ENCODE measurements around the gene RORC.
"Not testable (repeated sequence)": the region's sequence is repeated elsewhere in the genome, so short reads cannot be mapped to it uniquely, and the experiment has no call there.

RORC gene

DNA sequence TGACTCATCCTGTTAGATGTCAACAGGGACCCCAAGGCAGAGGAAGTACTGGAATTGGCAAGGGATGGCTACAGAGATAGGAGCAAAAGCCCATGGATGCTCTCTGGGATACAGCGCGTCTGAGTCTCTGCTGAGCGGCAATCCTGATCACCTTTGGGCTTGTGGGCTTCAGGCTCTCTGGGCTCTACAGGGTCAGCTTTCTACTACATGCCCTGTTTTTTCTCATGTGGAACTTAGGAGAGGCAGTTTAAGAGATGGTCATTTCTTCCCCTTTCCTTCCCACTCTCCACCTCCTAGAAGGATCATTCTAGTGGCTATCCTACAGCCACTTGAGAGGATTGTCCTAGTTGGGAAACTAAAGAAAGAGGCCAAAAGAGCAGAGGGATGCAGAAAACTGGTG is 27.7 kb downstream of the RORC start:
- no peak for FAIRE-seq

GRCh38 chr1:151803164-151803563 is 28.4 kb downstream of the RORC start:
- FAIRE-seq: no peak

GRCh38 chr1:151802372-151802771 is 29.2 kb downstream of the RORC start:
- no peak for FAIRE-seq

DNA sequence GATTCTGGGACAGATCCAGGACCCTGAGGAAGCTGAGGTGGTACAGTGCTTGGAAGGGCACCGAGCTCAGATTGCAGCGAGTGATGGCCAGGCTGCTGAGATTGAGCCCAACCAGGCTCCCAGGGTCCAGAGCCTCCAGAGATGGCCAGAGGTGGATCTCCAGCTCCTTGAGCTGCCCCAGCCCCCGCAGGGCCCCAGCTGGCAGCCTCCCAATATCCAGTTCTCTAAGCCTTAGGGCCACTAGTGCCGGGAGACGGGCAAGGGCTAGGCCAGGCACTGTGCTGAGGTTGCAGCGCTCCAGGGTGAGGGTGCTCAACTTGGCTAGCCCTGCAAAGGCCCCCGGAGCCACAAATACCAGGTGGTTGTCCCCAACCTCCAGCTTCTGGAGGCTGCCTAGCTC is 29.8 kb downstream of the RORC start:
- FAIRE-seq: no peak

DNA sequence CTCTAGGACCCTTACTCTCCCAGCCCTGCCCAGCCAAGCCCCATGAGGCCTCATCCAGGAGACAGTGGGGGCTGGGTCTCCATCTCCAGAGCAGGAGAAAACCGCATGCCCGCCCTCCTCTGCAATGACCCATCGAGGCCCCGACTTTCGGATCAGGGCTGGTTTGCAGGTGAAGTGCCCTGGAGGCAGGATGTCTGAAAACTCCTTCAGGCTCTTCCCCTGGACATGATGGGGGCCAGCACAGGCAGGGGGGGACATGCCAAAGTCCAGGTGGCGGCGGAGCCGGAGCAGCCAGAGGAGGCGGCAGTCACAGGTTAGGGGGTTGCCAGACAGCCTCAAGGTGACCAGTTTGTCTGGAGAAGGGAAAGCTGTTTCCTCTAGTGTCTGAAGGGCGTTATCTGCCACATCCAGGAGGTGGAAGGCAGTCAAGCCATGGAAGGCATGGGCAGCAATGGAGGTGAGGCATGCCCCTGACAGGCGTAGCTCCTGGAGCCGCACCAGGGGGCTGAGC is 30.2 kb downstream of the RORC start:
- no peak for FAIRE-seq

- no peak for FAIRE-seq
Observed at GRCh38 chr1:151800830-151801229, 30.8 kb downstream of the RORC start.

GRCh38 chr1:151799179-151800022 is 32.2 kb downstream of the RORC start:
- no peak for FAIRE-seq

DNA sequence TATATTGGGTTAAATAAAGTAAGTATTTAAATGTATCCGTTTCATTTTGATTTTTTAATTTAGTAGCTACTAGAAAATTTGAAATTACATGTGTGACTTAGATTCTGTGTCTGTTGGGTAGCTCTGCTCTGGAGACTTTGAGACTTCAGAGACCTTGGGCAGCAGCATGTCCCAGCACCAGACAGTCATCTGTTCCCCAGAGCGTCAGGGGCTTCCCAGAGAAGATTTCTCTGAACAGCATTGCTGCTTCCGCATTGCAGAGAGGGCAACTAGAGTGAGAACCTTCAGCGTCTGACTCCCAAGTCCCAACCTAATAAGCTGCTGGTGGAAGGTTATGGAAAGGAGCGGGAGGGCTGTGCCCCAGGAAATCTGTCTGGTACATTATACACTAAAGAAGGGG is 33.0 kb downstream of the RORC start:
- no peak for FAIRE-seq

DNA sequence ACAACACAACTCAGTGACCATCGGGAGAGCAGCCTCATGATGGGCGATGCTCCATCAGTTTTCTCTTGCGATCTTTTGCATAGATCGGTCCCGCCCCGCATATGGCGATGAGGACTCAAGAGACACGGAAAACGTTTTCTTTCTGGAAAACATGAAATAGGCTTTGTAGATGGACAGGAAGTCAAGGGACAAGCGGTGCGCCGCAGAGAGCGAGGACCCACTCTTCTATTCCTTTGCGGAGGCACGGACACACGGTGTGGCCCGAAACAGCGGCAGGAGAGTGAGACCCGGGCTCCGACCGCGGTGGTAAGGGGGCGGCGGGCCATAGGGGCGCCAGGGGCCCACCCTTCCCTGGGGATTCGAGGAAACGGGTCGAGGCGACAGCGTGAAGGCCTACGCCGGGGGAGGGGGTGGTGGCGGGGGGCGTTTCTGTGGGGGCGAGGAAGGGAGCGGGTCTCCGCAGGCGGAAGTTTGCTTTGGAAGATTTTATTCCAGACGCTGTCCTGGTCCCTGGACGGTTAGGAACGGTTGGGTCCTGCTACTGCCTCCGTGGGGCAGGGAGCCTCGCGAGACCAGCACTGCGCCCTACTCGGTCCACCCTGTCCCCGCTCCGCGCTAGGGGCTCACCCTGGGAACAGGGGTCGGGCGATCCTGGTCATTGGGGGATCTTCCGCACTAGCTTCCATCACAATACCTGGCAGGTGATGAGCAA is 40.5 kb downstream of the RORC start:
- no peak for FAIRE-seq

DNA sequence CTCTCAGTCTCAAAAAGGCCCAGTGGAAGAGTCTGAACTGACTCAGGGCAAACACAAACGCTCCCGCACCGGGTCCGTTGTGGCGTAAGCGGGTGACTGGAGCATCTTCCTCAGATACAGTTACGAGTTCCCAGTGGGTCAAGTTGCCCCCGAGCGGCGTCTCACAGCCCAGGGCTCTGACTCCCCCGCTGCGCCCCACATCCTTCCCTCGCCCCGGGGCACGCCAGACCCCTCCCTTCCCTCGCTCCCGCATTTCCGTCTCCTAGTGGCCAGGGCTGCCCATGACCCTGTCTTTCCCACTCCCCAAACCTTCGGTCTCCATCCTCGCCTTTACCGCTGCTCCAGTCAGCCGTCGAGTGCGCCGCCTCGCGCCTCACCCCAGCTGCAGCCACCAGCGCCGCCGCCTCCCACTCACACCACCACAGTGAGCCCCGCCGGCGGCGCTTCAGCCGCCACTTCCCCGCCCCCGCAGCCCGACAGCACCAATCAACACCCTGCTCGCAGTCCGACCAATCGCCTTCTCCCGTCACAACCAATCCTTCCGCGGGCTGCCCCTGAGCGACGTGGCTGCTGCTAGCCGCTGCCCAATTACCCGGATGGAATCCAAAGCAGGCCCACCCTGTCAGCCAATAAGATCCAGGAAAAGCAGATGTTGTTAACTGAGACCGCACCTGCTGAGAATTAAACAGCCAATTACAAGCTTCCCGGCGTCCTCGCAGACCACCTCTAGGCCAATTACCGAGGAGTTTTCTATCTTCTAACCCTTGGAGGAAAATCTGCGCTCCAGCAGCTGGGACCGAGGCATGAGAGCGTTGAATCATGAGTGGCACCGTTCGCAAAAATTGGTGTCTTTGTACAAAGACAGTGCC is 41.3 kb downstream of the RORC start, which contains the start of gene TDRKH:
TSS of gene TDRKH (minus strand) at position 430 of the 869 bp plus-strand sequence. CDS start 7,478 bp downstream, outside the sequence.
- FAIRE-seq: peak; percentile 96

GRCh38 chr1:151787689-151788088 is 43.9 kb downstream of the RORC start:
- no peak for FAIRE-seq

GRCh38 chr1:151783796-151784195 is 47.8 kb downstream of the RORC start:
- no peak for FAIRE-seq

DNA sequence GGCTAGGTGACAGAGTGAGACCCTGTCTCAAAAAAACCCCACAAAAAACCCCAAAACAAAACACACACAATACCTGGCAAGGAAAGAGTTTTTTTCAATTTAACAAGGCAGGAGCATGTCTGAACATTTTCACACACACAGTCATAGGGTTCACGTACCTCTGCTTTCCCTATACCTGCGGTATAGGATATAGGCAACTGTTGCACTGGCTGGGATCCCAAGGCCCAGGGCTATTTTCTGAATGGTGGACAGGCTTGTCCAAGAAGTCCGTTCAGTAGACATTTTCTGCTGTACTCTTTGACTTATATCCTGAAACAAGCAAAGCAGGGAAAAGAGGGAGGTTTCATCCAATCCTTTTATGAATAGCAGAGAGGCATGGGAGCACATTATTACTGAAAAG is 48.9 kb downstream of the RORC start:
- FAIRE-seq: no peak

DNA sequence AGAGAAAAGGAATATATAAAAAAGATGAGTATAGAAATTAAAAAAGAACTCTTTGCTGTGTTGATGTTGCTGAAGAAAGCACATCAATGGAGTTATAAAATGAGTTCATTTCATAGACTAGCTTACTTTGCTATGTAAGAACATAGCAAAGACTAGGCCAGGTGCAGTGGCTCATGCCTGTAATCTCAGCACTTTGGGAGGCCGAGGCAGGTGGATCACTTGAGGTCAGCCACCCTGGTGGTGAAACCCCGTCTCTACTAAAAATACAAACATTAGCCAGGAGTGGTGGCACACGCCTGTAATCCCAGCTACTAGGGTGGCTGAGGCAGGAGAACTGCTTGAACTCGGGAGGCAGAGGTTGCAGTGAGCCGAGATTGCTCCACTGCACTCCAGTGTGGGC is 49.6 kb downstream of the RORC start:
- FAIRE-seq: not testable (repeated sequence)

DNA sequence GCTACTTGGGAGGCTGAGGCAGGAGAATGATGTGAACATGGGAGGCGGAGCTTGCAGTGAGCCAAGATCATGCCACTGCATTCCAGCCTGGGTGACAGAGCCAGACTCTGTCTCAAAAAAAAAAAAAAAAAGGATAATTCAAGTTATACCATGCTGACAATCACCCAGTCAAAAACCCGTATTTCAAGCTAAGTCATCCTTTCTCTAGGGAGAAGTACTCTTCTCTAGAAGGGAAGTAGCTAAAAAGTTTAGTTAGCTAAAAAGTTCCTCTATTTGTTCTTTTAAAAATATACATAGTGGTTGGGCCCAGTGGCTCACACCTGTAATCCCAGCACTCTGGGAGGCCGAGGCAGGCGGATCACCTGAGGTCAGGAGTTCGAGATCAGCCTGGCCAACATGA is 50.9 kb downstream of the RORC start:
- FAIRE-seq: not testable (repeated sequence)

DNA sequence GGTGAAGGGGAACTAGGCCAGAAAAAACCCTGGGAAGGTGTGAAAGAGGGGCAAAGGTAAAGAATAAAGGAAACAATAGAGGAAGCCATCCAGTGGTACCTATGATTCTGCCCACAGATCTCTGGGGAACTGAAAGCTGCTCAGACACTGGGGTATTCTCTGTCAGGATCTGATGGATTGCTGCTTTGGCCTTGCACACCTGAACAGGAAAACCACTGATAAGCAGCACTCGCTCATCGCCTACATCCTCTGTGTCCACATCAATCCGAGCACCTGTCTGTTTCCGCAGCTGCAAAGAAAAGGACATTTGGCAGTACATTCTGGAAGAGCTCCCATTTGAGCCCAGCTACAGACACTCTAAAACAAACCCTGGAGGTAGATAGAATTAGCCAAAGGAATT is 51.8 kb downstream of the RORC start:
- no peak for FAIRE-seq

GRCh38 chr1:151777317-151777716 is 54.3 kb downstream of the RORC start:
- FAIRE-seq: no peak

DNA sequence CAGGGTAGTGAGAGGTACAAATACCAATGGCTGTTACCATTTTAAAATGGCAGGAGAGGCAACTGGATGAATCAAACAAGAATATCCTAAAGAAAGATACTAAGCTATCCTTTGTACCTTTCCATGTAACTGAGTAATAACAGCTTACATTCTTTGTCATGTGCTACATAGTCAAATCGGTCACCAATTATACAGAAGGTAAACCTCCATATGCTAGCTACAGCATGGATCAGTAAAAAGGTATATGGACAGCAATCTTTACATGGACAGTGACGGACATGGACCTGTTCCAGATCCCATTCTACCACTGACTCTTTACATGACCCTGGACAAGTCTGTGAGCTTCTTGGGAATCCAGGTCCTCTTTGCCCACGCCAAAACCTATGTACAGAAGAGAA is 54.9 kb downstream of the RORC start:
- no peak for FAIRE-seq

DNA sequence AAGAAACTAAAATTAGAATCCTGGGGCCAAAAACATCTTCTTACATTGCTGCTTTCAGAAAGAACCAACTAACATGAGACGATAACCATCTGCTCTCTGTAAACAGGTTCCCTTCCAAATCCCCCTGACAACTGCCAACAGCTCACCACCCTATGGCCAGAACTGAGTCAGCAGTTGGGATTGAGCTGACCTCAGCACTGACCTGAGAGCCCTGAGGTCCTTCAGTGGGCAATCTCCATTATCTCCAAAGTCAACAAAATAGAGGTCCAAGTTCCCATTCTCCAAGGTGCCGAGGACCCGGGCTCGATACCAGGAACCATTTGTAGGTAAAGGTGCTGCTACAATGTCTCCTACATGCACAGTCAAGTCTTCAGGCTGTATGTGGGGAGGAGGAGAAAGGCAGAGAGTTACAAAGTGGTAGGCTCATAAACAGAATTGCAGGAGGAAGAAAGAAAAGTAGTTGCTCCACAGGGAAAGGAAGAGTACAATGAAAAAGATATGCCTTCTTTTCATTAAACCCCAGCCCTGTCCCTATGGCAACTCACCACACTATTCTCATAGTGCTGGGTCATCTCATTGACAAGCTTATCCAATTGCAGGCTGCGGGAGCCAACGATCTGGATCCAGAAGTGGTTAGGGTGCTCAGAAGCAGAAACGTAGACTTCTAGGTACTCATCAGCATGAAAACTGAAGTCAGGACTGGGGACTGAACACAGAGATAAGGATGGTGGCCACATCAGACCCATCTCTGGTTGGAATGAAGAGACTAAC is 55.5 kb downstream of the RORC start:
- FAIRE-seq: no peak

DNA sequence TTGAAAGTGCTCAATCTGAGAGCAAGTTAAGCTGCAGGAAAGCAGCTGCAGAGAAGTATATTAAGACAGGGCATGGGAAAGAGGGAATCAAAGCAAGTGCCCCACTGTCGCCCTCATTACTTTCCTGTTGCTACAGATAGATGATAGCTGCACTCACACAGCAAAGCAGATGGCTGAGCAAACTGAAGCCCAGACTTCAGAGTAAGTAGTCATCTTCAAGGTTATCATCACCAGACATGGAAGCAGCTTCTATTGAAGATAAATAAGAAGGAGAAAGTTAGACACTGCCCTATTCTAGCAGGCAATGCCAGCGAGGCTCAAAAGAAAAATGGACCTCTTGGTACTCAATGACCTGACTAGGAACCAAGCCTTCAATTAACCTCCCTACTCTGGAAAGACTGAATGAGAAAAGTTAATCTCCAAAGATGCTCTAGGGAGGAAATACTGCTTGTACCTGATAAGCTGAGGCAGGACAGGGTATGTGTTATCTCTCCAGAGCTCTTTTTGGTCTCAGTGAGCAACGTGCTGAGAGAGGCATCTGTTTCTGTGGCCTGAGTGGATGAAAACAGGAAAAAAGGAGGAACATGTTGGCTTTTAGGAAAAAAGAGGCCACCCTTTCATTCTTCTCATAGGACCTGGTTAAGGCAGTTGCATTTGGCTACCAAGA is 57.2 kb downstream of the RORC start:
- FAIRE-seq: no peak

- no peak for FAIRE-seq
Observed at GRCh38 chr1:151773702-151774101, 57.9 kb downstream of the RORC start.

GRCh38 chr1:151769270-151769669 is 62.3 kb downstream of the RORC start:
- FAIRE-seq: not testable (repeated sequence)
